DOHH2 (cell line): ENCODE data around the gene ZMIZ1.

ENCODE experiments used
- H3F3A ChIP-seq: fragments of 200-600 bp; sonication (generic), shearing (Covaris generic); 2 replicates; pipeline ENCODE4 v1.6.0; 2016; ENCODE audit warnings: antibody characterized with exemption, mild to moderate bottlenecking; ENCODE audit not compliant: control insufficient read depth, insufficient read depth
- H3K27ac ChIP-seq: fragments of 200-600 bp; sonication (generic); 2 replicates; pipeline ENCODE4 v1.5.1; 2014; ENCODE audit warnings: low read depth, mild to moderate bottlenecking, low read length, moderate library complexity
- H3K27me3 ChIP-seq: fragments of 200-600 bp; sonication (generic); 2 replicates; pipeline ENCODE4 v1.6.1; 2014; ENCODE audit warnings: mild to moderate bottlenecking, low read length, mixed read lengths; ENCODE audit not compliant: control insufficient read depth
- H3K36me3 ChIP-seq: fragments of 200-600 bp; sonication (generic); 2 replicates; pipeline ENCODE4 v1.6.1; 2014; ENCODE audit warnings: mild to moderate bottlenecking, low read length, moderate library complexity, mixed read lengths; ENCODE audit not compliant: control insufficient read depth
- H3K4me1 ChIP-seq: fragments of 200-600 bp; sonication (generic); 2 replicates; pipeline ENCODE4 v1.6.1; 2014; ENCODE audit warnings: mild to moderate bottlenecking, low read length, mixed read lengths; ENCODE audit not compliant: control insufficient read depth
- H3K4me2 ChIP-seq: fragments of 200-600 bp; sonication (generic); 2 replicates; pipeline ENCODE4 v1.6.0; 2014; ENCODE audit warnings: mild to moderate bottlenecking, low read length, moderate library complexity
- H3K4me3 ChIP-seq: fragments of 200-600 bp; sonication (generic); 2 replicates; pipeline ENCODE4 v1.5.1; 2014; ENCODE audit warnings: mild to moderate bottlenecking, low read length, mixed read lengths
- H3K79me2 ChIP-seq: fragments of 200-600 bp; sonication (generic); 2 replicates; pipeline ENCODE4 v1.6.1; 2014; ENCODE audit warnings: mild to moderate bottlenecking, low read length, mixed read lengths; ENCODE audit not compliant: control insufficient read depth
- H3K9me2 ChIP-seq: fragments of 200-600 bp; sonication (generic); replicated peaks from 2 replicates; pipeline ENCODE4 v1.6.1; 2014; ENCODE audit warnings: mild to moderate bottlenecking, low read length, mixed read lengths; ENCODE audit not compliant: control insufficient read depth
- H3K9me3 ChIP-seq: fragments of 200-600 bp; sonication (generic); 2 replicates; pipeline ENCODE4 v1.6.1; 2014; ENCODE audit warnings: antibody characterized with exemption, low read length, mixed read lengths; ENCODE audit not compliant: control insufficient read depth, insufficient read depth
- H4K20me1 ChIP-seq: fragments of 200-600 bp; sonication (generic); 2 replicates; pipeline ENCODE4 v1.6.0; 2014; ENCODE audit warnings: low read depth, mild to moderate bottlenecking, antibody characterized with exemption, low read length, moderate library complexity; ENCODE audit not compliant: control insufficient read depth, insufficient read depth
- CTCF ChIP-seq: fragments of 200-600 bp; sonication (generic); IDR thresholded peaks from one replicate; pipeline ENCODE4 v1.5.1; 2014; ENCODE audit warnings: antibody characterized with exemption, mild to moderate bottlenecking, low read depth, low read length; ENCODE audit not compliant: poor library complexity, severe bottlenecking
- EZH2phosphoT487 ChIP-seq: fragments of 200-600 bp; sonication (generic); IDR thresholded peaks from 2 replicates; pipeline ENCODE4 v1.6.1; 2017; ENCODE audit warnings: borderline replicate concordance, mild to moderate bottlenecking, antibody characterized with exemption, low read length, moderate library complexity, mixed read lengths

Gene ZMIZ1

GRCh38 chr10:79056361-79056735, 12.4 kb upstream of the ZMIZ1 start:
- Histone ChIP-seq H3K9me3 (no peaks in the 10 kb centered on the region), H3K79me2 (no peaks in the 10 kb centered on the region), H3K4me2 (no peak overlapping the region), H3K4me1 (no peaks in the 10 kb centered on the region), H3K27ac (no peak overlapping the region), H3K4me3 (no peak overlapping the region), H3K9me2 (no peaks in the 10 kb centered on the region), H3F3A (no peaks in the 10 kb centered on the region), H3K27me3 (peaks cover 48% of the 10 kb centered on the region), H4K20me1 (peaks cover 6% of the 10 kb centered on the region; the same call in 1 of the 2 replicates), H3K36me3 (no peaks in the 10 kb centered on the region)
- TF ChIP-seq EZH2phosphoT487, result no peak
- no peak for TF ChIP-seq CTCF

- no peak overlapping the region for H3K4me3 ChIP-seq
- no peaks in the 10 kb centered on the region for H3K9me2 ChIP-seq
- no peak overlapping the region for H3K4me2 ChIP-seq
- H3K36me3 ChIP-seq, result no peaks in the 10 kb centered on the region
- H3K27me3 ChIP-seq, result peaks cover 51% of the 10 kb centered on the region
- no peaks in the 10 kb centered on the region for H3K9me3 ChIP-seq
- no peaks in the 10 kb centered on the region for H3K4me1 ChIP-seq
- no peaks in the 10 kb centered on the region for H3K79me2 ChIP-seq
- TF ChIP-seq CTCF, result no peak
- TF ChIP-seq EZH2phosphoT487, result no peak
- H3K27ac ChIP-seq, result no peak overlapping the region
- H4K20me1 ChIP-seq, result peaks cover 6% of the 10 kb centered on the region; the same call in 1 of the 2 replicates
- H3F3A ChIP-seq, result no peaks in the 10 kb centered on the region
Measured at GRCh38 chr10:79056736-79057391, 11.9 kb upstream of the ZMIZ1 start.

GRCh38 chr10:79057481-79058275, 11.1 kb upstream of the ZMIZ1 start:
- Histone ChIP-seq H3K4me2 (no peak overlapping the region), H3K79me2 (no peaks in the 10 kb centered on the region), H3K27ac (no peak overlapping the region), H4K20me1 (peaks cover 6% of the 10 kb centered on the region; the same call in 1 of the 2 replicates), H3K36me3 (no peaks in the 10 kb centered on the region), H3K4me3 (no peak overlapping the region), H3F3A (no peaks in the 10 kb centered on the region), H3K4me1 (peaks cover under 1% of the 10 kb centered on the region), H3K9me3 (no peaks in the 10 kb centered on the region), H3K27me3 (peaks cover 46% of the 10 kb centered on the region), H3K9me2 (no peaks in the 10 kb centered on the region)
- TF ChIP-seq EZH2phosphoT487 (no peak), CTCF (no peak)
